Sigmoid colon (tissue), 7 donors: Measurements from ENCODE around the gene GRAMD4. TPM values are rescaled to one million over a fixed set of nuclear protein-coding genes. Genes with fewer than 3 reads are reported as not detected.
A peak's percentile ranks its signal among the peaks of the same experiment; 100 is the strongest.

Experiments
- DNase-seq: peaks from one replicate; pipeline ENCODE4 v3.0.0-alpha.2; 2019
- H3K27ac ChIP-seq, 4 donors: fragments of 200-600 bp; sonication (generic); one replicate each; pipeline ENCODE4 v1.5.1; 2016 to 2019; ENCODE audit warnings: mild to moderate bottlenecking in 1 of 4
- H3K27me3 ChIP-seq, 3 donors: fragments of 200-600 bp; sonication (generic); one replicate each; pipeline ENCODE4 v1.5.1; 2019; ENCODE audit warnings: mild to moderate bottlenecking in 1 of 3
- H3K36me3 ChIP-seq, 4 donors: fragments of 200-600 bp; sonication (generic); one replicate each; pipeline ENCODE4 v1.5.1; 2016 to 2019
- H3K4me1 ChIP-seq, 4 donors: fragments of 200-600 bp; sonication (generic); one replicate each; pipeline ENCODE4 v1.5.1; 2017 to 2019
- H3K4me3 ChIP-seq, 4 donors: fragments of 200-600 bp; sonication (generic); one replicate each; pipeline ENCODE4 v1.5.1; 2017 to 2019; ENCODE audit warnings: mild to moderate bottlenecking in 2 of 4, moderate library complexity in 1 of 4
- H3K9me3 ChIP-seq, 4 donors: fragments of 200-600 bp in 3 of 4; sonication (generic) in 3 of 4; one replicate each; pipeline versions ENCODE4 v1.5.1 to v1.6.1; 2013 to 2019
- EP300 ChIP-seq, 4 donors: sonication (generic); formaldehyde crosslinking; IDR thresholded peaks; one replicate each; pipeline ENCODE4 v1.6.1; 2017; ENCODE audit warnings: antibody characterized with exemption in 4 of 4
- POLR2A ChIP-seq, 2 donors: fragments of 450-650 bp; IDR thresholded peaks; one replicate each; pipeline ENCODE4 v1.6.1; 2016; ENCODE audit warnings: antibody characterized with exemption in 2 of 2, mild to moderate bottlenecking in 2 of 2, moderate library complexity in 2 of 2
- POLR2AphosphoS5 ChIP-seq, 4 donors: sonication (generic); formaldehyde crosslinking; IDR thresholded peaks; one replicate each; pipeline ENCODE4 v1.6.1; 2017; ENCODE audit warnings: antibody characterized with exemption in 4 of 4
- WGBS, 2 donors: extraction: QIAGEN DNeasy Blood & Tissue Kit; methylation state at CpG; one replicate each; pipeline ENCODE4 v1.1.7; 2013; 5-methylcytosine and 5-hydroxymethylcytosine counted together
- intact Hi-C: fragments of 100-400 bp; cut with DNase I; formaldehyde crosslinking; loops from one replicate; pipeline ENCODE4 v1.15.1; 2023
- polyA plus RNA-seq, 3 donors: library from polyadenylated mRNA; stranded (reverse); fragments of 200-250 nt; gene quantifications; one replicate each; pipeline ENCODE4 v1.2.3, GENCODE V29; 2013
- total RNA-seq, 4 donors: library from RNA; depleted of rRNA; stranded (reverse); fragments of >200 nt; gene quantifications; one replicate each; pipeline ENCODE4 v1.1.0, GENCODE V29; 2016
- TF ChIP-seq, protein P1 (sequence below), 4 experiments: fragments of 450-650 bp in 3 of 4; fragments of 200-600 bp in 1 of 4; IDR thresholded peaks; one replicate each; pipeline ENCODE4 v1.5.1; 2016 to 2019; ENCODE audit warnings: antibody characterized with exemption in 4 of 4, mild to moderate bottlenecking in 3 of 4, moderate library complexity in 2 of 4
- donor health status: healthy with polysubstance abuse.
- donor health status: Bipolar disorder and iron deficiency.
- donor health status: healthy.

GRAMD4 gene, protein sequence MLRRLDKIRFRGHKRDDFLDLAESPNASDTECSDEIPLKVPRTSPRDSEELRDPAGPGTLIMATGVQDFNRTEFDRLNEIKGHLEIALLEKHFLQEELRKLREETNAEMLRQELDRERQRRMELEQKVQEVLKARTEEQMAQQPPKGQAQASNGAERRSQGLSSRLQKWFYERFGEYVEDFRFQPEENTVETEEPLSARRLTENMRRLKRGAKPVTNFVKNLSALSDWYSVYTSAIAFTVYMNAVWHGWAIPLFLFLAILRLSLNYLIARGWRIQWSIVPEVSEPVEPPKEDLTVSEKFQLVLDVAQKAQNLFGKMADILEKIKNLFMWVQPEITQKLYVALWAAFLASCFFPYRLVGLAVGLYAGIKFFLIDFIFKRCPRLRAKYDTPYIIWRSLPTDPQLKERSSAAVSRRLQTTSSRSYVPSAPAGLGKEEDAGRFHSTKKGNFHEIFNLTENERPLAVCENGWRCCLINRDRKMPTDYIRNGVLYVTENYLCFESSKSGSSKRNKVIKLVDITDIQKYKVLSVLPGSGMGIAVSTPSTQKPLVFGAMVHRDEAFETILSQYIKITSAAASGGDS
- 10 to 100 TPM; 11.6 to 46.2 (median 18.4) TPM for total RNA-seq
- polyA plus RNA-seq = 10 to 100 TPM; 22.8 to 57.2 (median 28.9) TPM

DNA sequence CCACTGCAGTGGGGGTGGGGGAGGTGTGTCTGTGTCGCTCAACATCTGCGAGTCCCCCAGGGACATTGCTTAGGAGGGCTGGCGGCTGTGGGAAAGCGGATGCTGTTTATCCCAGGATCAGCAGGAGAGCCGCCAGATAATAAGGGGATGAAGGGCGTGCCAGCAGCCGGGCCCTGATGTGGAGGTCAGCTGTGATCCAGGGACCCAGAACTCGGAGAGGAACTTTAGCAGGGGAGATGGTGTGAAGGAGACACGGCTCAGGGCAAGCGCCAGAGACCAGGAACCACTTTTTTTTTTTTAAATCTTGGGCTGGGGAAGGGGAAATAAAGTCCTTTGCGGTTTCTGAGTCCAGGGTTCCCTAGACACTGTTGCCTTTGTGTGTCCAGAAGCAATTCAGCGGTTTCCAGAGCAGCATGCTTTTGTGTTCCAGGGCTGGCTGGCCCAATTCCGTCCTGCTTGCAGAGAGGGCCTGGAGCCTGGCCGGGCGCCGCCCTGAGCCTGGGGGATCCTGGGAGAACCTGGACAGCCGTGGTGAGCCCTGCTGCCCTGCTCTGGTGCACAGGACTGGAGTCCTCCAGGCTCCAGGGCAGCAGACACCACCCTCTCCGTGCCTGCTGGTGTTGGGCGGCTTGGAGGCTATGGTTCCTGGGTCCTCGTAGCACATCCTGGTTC is at the start of gene GRAMD4:
GRAMD4 (plus strand) TSS at position 557 of the 672 bp plus-strand sequence. CDS start 6,414 bp downstream, outside the sequence.
- Histone ChIP-seq H3K27ac (peak within 1 kb of the TSS; percentile 54 to 68 (median 56)), H3K4me1 (peaks cover 0 to 43% (median 33%) of the 10 kb centered on the region in 4 donors), H3K36me3 (no peaks in the 10 kb centered on the region), H3K9me3 (no peaks in the 10 kb centered on the region), H3K27me3 (no peaks in the 10 kb centered on the region), H3K4me3 (peak within 1 kb of the TSS in 1 of 4 donors; percentile 1)
- intact Hi-C loops = no loop called here
- WGBS, 2 donors = 56 to 66% methylated on average over 20 of the region's 20 CpGs
- peak; percentile 82 for DNase-seq
- TF ChIP-seq POLR2AphosphoS5 (IDR thresholded peaks at IDR 0.05) = peak in 1 of 4 donors; percentile 28
- TF ChIP-seq, protein P1, sequence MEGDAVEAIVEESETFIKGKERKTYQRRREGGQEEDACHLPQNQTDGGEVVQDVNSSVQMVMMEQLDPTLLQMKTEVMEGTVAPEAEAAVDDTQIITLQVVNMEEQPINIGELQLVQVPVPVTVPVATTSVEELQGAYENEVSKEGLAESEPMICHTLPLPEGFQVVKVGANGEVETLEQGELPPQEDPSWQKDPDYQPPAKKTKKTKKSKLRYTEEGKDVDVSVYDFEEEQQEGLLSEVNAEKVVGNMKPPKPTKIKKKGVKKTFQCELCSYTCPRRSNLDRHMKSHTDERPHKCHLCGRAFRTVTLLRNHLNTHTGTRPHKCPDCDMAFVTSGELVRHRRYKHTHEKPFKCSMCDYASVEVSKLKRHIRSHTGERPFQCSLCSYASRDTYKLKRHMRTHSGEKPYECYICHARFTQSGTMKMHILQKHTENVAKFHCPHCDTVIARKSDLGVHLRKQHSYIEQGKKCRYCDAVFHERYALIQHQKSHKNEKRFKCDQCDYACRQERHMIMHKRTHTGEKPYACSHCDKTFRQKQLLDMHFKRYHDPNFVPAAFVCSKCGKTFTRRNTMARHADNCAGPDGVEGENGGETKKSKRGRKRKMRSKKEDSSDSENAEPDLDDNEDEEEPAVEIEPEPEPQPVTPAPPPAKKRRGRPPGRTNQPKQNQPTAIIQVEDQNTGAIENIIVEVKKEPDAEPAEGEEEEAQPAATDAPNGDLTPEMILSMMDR (IDR thresholded peaks at IDR 0.05) = no peak

DNA sequence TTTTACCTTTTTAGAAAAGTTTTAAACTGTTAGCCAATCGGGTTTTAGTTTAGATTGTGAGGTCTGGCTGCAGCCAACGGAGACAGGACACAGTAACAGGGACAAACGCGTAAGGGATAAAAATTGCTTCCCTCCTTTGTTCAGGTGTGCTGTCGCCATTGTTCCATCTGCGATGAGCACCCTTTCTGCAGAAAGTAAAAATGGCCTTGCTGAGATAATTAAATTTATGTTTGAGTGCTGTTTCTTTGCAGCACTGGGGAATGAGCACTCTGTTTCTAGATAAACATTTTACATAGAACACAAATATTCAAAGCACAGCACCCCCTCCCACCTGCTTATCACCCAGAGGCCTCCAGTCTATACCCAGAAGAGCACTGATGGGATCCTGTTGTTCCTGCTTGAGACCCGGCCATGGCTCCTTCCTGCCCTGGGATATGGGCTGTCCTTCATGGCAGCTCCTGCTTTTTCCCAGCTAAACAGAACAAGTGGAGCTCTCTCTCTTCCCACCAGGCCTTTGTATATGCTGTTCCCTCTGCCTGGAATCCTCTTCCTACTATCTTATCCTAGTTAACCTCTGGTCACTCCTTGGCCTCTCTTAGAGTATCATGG is 48.4 kb upstream of the GRAMD4 start:
- H3K27me3 ChIP-seq = no peaks in the 10 kb centered on the region
- TF ChIP-seq POLR2A (IDR thresholded peaks at IDR 0.05) = no peak
- TF ChIP-seq POLR2AphosphoS5 (IDR thresholded peaks at IDR 0.05) = no peak
- no peak for TF ChIP-seq EP300 (IDR thresholded peaks at IDR 0.05)
- TF ChIP-seq, protein P1 (IDR thresholded peaks at IDR 0.05) = no peak
- peaks cover 0 to 6% (median 3%) of the 10 kb centered on the region in 4 donors for H3K9me3 ChIP-seq
- no peak overlapping the region for H3K27ac ChIP-seq
- no peaks in the 10 kb centered on the region for H3K36me3 ChIP-seq
- DNase-seq = no peak
- 87 to 94% methylated on average over 7 of the region's 7 CpGs for WGBS, 2 donors
- H3K4me1 ChIP-seq = peaks cover 0 to 6% (median 4%) of the 10 kb centered on the region in 4 donors
- intact Hi-C loops = no loop called here
- H3K4me3 ChIP-seq = no peak overlapping the region

DNA sequence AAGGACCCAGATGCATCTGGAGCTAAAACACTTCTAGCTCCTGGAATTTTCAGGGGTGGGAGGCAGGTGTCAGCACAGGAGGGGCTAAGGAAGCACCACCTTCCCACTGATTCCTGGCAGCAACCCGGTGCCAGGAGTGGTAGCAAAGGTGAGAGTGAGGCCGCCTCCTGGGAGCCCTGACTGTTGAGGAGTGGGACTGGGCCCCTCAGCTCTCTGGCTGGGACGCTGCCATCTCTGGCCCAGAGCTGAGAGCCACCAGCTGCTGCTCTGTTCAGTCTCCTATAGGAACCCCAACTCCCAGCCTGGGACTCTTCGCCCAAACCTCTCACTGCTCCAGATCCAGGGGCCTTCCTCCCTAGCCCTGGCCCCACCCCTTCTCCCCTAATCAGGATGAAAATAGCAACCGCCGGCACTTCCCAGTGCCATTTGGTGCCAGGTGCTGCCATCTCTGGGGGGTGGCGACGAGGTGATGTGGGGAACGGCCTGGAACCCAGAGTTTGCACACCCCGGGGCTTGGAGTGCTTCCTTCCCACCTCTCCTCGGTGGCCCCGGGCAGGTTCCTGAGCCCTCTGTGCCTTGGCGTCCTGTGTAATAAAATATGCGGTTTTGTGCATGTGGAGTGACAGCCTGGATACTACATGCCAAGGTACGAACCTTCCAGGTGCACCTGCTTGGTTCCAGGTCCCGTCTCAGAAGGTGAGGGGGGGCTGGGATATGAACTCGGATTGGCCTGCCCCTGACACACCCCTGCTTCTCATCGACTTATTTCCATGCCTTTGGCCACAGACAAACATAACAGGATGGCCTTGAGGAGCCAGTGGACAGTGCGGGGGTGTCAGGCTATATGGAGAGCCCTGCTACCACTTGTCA is 47.0 kb upstream of the GRAMD4 start:
- intact Hi-C loops = no loop called here
- DNase-seq = peak; percentile 59
- Histone ChIP-seq H3K9me3 (peaks cover 0 to 6% (median 3%) of the 10 kb centered on the region in 4 donors), H3K4me3 (no peak overlapping the region), H3K27me3 (no peaks in the 10 kb centered on the region), H3K4me1 (peaks cover 0 to 14% (median 12%) of the 10 kb centered on the region in 4 donors), H3K36me3 (no peaks in the 10 kb centered on the region), H3K27ac (no peak overlapping the region)
- 72 to 88% methylated on average over 19 of the region's 19 CpGs for WGBS, 2 donors
- TF ChIP-seq, protein P1 (IDR thresholded peaks at IDR 0.05) = no peak
- TF ChIP-seq EP300 (IDR thresholded peaks at IDR 0.05) = no peak

DNA sequence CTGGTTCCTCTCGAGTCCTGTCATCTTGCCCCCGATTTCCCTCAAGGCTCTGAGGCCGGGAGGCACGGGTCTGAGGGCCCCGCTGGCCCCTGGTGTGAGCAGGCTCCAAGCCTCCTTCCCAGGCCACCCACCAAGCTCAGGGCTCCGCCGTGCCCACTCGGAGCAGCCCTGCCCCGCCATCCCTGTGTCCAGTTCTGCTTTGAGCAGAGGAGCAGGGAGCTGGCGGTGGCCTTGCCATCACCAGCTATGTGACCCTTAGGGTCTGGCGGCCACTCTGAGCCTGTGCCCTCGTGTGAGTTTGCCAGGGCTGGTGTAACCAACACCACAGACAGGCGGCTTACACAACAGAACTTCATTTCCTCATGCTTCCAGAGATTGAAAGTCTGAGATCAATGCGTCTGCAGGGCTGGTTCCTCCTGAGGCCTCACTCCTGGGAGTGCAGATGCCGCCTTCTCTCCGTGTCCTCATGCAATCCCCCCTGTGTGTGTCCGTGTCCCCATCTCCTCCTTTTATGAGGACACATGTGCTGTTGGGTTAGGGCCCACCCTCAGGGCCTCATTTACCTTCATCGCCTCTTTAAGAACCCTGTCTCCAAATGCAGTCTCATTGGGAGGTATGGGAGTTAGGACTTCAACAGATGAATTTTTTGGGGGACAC is 46.3 kb upstream of the GRAMD4 start:
- H3K4me1 ChIP-seq = peaks cover 0 to 22% (median 20%) of the 10 kb centered on the region in 4 donors
- no peaks in the 10 kb centered on the region for H3K27me3 ChIP-seq
- intact Hi-C loops = no loop called here
- DNase-seq = no peak
- WGBS, 2 donors = 87 to 90% methylated on average over 18 of the region's 18 CpGs
- peaks cover 0 to 6% (median 3%) of the 10 kb centered on the region in 4 donors for H3K9me3 ChIP-seq
- no peaks in the 10 kb centered on the region for H3K36me3 ChIP-seq
- no peak overlapping the region for H3K4me3 ChIP-seq
- H3K27ac ChIP-seq = no peak overlapping the region
- TF ChIP-seq POLR2A (IDR thresholded peaks at IDR 0.05) (no peak), EP300 (IDR thresholded peaks at IDR 0.05) (no peak), POLR2AphosphoS5 (IDR thresholded peaks at IDR 0.05) (no peak)
- TF ChIP-seq, protein P1 (IDR thresholded peaks at IDR 0.05) = no peak
